Dermis blood vessel endothelial cell (primary cell): Measurements from ENCODE around the gene HLA-DRB1. TPM values are rescaled to one million over a fixed set of nuclear protein-coding genes. Genes with fewer than 3 reads are reported as not detected.
"Not testable (repeated sequence)": the region's sequence is repeated elsewhere in the genome, so short reads cannot be mapped to it uniquely, and the experiment has no call there.

ENCODE experiments used
- DNase-seq: peaks from one replicate; pipeline ENCODE4 v3.0.0; 2010
- total RNA-seq: library from RNA; depleted of rRNA; stranded (reverse); fragments of >200 nt; gene quantifications from 2 replicates; pipeline ENCODE4 v1.2.3, GENCODE V29; 2014

The HLA-DRB1 gene
- total RNA-seq: 0.17 TPM in 1 of 2 replicates, not detected in the other

DNA sequence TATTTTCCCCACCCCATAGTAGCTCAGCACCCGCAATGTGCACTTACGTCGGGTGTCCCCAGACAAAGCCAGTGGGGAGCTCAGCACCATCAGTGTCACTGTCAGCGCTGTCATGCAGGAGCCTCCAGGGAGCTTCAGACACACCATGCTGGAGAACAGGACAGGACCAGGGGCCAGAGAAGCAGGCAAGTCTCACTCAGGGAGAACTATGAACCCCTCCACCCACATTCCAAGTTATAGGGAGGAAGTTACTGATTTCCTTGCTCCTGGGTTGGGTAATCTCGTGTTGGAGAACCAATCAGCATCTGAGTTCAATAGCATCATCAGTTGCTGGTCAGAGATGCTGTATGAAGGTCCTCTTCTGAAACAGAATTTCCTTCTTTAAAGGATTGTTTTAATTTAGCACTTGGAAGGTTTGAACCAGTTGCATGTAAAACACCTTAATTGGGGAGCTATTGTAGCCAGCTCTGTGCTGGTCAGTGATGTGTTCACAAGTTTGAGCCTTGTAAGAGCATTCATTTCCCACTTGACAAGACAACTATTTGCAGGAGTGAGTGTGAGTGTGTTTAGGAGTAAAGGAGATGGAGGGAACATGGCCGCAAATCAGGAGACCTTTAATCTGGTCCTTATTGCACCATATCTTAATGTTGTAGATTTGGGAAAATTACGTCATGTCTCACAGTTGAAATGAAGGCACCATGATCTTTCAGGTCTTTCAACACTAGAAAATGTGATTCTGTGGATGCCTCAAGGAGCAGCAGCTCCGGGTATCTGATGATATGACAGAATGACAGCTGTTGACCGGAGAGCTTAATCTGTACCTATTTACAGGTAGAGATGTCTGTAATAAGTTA is at the start of gene HLA-DRB1:
TSS of gene HLA-DRB1 (minus strand) at position 253 of the 854 bp plus-strand sequence. CDS start at position 147, 106 bp downstream.
- no peak for DNase-seq

DNA sequence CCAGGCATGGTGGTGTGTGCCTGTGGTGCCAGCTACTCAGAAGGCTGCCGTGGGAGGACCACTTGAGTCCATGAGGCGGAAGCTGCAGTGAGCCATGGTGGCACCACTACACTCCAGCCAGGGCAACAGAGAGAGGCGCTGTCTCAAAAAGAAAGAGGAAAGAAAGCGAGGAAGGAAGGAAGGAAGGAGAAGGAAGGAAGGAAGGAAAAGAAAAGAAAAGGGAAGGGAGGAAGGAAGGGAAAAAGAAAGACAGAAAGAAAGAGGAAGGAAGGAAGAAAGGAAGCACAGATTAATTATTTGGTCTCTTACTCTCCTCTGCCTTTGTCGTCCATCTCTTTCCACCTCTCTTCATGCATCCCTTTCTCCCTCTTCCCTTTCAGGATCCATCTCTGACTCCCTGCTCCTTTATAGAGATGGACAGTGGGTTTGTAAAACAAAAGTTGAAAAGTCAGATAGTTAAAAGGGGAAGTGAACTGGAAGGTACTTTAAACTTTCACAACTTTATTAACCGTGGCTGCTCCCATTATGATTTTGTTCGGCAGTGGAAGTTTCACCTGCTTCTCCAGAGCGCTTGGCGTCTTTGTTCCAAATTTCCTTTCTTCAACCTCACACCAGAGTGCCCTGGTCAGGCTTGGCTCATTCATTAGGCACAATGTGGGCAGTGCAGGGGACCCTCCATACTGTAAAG is 49.0 kb upstream of the HLA-DRB1 start:
- no peak for DNase-seq

DNA sequence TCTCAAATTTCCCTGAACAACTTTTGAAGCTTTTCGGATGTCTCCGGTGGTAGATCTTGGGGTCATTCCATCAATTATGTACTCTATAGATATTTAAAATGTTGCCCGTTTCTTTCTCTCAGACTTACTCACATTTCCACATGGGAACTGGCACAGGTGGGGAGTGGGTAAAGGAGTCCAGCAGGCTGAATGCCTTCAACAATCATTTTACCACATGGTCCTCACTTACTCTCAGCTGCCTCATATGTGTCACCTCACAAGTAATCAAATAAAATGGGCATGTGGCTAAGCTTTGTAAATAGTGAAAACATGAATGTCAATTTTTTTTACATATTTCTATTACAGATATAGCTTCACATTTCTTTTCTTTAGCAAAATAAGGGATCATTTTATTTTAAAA is 48.2 kb upstream of the HLA-DRB1 start:
- DNase-seq: no peak

DNA sequence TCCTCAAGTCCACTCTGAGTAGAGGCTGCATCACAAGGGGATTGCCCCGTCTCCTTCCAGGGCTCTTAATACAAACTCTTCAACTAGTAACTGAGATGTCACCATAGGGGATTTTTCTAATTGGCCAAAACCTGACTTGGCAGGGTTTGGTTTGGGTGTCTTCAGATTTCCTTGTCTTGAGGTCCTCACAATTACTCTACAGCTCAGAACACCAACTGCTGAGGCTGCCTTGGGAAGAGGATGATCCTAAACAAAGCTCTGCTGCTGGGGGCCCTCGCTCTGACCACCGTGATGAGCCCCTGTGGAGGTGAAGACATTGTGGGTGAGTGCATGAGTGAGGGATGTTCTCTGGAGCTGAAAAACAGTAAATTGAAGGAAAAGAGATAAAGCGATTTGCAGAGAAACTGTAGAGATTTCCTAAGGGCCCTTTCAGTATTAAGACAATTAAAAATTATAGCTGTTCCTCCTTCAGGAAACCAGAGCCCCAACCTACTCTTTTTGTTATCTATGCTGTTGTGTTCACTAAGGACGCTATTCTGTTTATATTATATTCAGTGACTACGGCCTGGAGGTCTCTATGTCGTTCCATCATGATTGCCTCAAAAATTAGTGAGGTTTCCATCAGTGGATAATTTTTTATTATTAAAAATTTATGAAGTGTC is 47.7 kb upstream of the HLA-DRB1 start, which contains the start of gene HLA-DQA1:
TSS of gene HLA-DQA1 (plus strand) at position 188 of the 662 bp plus-strand sequence. CDS start at position 241, 53 bp downstream.
- DNase-seq: no peak

DNA sequence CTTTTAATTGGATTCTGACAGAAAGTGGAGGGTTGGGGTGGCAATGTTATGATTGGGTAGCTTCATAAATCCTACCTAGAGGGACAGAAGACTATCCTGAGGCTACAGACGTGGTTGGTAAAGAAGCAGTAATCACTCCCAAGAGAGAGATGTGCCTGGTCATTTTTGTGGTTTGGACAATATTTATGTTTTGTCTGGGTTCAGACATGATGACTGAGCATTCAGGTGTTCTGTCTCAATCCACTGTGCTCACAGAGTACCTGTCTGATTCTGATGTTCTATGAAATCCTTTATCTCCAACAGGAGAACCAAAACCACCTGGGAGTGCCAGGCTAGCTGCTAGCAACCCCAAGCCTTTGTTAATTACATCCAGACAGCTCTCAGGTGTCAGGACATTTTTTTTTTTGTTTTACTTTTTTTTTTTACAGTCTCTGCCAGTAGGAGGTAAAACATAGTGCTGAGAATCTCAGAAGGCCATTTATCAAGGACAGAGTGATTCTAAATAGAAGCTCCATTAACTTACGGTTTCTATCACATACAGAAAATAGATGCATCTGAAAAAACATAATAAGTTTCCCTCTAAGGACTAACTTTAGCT is 46.0 kb upstream of the HLA-DRB1 start:
- no peak for DNase-seq

DNA sequence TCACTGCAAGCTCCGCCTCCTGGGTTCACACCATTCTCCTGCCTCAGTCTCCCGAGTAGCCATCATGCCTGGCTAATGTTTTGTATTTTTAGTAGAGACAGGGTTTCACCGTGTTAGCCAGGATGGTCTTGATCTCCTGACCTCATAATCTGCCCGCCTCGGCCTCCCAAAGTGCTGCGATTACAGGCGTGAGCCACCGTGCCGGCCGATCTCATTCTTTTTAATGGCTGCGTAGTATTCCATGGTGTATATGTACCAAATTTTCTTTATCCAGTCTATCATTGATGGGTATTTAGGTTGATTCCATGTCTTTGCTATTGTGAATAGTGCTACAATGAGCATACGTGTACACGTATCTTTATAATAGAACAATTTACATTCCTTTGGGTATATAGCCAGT is 40.1 kb upstream of the HLA-DRB1 start:
- DNase-seq: not testable (repeated sequence)

DNA sequence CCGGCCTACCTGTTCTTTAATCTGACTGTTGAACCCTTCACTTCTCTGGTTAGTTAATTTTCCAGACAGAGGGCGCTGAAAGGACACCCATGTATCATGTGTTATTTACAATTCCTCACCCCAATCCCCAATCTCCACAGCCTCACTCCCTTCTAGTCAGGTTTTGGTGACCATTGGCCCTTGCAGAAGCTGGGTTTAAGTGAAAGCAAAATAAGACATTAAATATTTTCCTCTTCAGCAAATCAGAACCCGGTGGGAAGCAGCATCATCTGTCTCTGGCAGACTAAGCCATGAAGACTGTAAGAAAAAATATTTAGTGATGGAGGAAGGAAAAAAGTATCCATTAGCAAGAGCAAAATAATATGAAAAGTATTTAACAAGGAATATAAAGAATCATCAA is 38.2 kb upstream of the HLA-DRB1 start:
- peak; percentile 61 for DNase-seq

DNA sequence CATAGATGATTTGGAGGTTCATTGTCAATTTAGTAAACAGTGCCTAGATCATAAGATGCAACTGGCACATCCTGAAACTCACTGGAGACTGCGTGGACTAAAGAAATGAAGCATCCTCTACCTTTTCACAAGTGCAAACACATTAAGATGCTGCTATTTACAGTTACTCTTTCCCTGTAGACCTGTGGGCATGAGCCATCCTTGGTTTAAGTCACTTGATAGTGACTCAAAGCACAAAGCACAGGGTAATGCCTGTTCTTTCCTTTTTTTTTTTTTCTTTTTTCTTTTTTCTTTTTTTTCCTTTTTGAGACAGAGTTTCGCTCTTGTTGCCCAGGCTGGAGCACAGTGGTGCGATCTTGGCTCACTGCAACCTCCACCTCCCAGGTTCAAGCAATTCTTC is 37.6 kb upstream of the HLA-DRB1 start:
- no peak for DNase-seq

DNA sequence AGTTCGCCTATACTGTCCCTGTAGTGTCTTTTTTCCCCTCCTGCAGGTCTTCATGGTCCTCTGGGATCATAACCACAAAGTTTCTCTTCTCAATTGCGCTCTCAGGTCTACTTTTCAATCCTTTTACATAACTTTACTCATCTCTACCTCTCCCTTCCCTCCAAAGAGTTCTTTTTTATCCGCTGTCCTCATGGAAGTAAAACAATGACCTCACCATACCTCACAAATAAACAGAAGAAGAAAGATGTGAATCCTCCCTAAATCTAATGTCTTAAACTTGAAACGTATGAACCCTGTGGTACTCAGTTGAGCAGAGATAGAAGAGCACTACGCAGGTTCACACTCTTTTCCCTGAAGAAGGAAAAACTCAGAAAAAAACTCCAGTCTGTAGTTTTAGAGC is 35.5 kb upstream of the HLA-DRB1 start:
- no peak for DNase-seq

DNA sequence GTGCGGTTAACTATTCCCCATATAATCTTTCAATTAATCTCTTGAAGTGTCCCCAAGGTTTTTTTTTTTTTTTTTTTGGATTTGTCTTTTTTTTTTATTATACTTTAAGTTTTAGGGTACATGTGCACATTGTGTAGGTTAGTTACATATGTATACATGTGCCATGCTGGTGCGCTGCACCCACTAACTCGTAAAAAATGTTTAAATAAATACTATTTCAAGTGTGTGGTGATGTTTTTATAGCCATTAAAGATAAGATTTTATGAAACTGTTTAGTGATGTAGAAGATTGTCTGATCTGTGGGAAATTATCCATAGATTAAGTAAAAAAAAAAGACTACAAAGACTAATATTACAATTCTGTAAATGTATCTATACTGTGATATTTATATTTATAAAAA is 34.9 kb upstream of the HLA-DRB1 start:
- DNase-seq: no peak

DNA sequence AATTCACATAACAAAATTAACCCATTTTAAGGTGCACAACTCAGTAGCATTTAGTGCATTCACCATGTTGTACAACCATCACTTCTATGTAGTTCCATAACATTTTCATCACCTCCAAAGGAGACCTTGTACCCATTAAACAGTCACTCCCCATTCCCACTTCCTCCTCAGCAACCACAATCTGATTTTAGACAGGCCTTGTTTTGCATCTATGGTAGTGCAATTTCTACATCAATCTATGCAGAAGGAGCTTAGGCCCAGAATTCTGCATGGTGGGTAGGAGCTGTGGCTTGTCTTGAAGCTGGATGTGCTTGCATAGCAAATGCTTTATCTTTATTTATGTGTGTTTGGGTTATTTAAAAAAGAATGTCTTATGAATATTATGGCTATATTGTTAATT is 34.0 kb upstream of the HLA-DRB1 start:
- DNase-seq: no peak

DNA sequence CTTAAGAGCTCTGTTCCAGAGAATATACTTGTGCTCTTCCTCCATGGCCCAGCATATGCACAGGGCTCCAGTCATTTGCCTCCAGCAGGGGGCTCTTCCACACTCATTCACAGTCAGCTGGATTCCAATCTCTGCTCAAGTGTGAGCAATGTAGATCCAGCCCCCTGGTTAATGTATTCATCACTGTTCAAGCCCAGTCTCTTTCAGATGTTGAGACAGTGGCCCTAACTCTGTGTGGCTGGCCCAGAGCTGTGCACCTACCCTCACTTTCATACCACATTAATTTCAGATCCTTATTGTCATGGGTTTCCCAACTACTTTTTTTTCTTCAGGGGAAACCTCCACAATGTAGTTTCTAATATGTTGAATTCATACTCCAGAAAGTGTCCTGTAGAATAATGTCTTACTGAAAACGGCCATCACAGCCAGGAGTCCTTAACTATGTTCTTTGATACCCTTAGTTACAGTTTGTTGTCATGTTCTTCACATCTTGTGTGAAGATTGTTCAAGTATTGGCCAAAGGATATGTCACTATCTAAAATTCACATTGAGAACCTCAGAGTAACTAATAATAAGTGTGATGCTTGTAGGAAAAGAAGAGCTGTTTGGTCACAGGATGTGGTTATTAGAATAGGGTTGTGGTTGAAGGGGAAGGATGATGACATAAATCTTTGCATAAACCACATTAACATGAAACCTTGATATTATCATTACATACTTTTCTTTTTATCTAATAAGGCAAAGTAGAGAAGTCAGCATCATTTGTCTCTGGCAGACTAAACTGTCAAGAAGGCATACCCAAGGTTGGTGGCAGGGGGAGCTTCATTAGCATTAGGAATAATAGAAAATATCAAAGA is 33.1 kb upstream of the HLA-DRB1 start:
- DNase-seq: peak; percentile 55

DNA sequence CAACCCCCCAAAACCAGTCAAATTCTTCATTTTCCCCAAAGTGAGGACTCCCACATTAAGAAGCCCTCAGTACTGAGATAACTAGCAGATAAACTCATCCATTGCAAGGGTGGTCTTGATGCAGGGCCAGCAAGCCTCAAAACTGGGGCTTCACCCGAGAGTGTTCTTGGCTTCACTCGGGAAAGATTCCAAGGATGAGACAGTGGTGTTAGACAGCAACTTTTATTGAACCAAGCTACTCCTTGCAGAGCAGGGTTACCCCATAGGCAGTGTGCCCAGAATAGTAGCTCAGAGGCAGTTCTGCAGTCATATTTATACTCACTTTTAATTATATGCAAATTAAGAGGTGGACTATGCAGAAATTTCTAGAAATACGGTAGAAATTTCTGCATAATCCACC is 31.7 kb upstream of the HLA-DRB1 start:
- no peak for DNase-seq

DNA sequence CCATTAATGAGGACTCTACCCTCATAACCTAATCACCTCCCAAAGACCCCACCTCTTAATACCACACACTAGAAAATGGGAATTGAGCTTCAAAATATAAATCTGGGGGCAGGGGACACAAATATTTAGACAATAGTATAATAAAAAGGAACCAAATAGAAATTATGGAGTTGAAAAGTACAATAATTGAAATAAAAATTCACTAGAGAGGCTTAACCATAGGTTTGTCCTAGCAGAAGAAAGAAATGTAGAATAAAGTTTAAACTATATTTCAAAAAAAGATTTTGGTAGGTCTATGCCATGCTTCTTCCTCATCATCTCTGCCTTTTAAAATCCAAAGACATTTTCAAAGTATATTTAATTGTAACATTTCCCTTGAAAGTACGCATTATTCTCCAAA is 28.1 kb upstream of the HLA-DRB1 start:
- no peak for DNase-seq

DNA sequence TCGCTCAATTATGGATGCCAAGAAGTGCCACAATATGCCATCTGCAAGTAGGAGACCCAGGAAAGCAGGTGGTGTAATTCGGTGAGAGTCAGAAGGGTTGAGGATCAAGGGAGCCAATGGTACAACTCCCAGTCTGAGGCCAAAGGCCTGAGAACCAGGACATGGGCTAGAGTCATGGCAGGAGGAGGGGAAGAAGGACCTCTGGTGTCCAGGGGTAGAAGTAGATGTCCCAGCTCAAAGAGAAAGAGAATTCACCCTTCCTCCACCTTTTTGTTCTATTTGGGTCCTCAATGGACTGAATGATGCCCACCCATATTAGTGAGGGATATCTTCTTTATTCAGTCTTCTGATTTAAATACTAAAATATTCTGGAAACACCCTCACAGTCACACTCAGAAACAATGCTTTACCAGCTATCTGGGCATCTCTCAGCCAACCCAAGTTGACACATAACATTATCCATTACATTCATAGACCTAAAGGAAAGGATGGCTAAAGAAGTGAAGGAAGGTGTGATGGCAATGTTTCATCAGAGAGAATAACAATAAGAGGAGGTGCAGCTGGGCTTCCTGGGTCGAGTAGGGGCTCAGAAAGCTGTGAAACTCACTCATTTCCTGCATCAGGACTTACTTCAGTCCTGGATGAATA is 26.4 kb upstream of the HLA-DRB1 start:
- no peak for DNase-seq

DNA sequence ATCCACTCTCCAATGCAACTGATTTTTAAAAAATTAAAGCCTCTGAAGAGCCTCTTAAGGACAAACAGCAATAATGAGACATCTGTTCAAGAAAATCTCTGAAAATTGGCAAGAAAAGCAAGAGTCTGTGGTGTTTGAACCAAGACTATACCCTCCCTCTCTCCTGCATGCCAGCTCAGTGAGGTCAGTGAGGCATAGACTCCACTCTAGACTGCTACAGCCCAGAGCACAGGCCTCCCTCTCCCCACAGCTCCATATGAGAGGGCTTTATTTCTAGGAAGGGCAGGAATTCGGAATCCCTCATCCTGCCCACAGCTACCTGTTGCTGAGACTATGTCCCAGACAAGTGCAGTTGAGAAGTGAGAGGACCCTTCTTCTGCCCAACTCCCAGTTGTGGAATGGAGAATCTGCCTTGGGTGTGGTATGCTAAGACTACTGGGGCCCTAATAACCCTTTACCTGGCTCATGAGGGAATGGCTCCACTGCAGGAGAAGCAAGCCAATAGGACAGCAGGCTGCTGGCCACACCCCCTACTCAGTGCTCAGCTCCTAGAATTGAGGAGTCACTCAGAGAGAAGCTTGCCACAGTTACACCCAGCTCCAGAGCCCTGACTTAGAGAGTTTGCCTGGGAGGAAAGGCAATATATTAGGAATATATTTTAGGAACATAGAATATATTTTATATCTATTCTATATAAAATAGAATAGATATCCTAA is 24.9 kb upstream of the HLA-DRB1 start:
- no peak for DNase-seq

DNA sequence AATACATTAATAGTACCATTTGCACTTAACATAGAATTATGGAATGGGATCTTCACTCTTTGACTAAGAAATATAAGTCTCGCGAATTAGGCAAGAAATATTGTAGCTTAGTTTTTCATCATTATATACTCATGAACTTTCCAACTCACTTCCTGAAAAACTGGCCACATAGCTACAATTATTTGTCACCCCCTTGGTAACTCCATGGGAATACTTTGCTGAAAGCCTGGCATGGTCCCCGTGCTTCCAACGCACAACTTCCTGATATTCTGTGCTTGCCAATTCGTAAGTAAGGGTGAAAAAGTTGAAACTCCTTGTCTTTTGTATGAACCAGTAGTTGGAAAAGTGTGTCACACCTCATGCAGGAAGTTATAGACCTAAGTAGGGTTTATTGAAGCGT is 23.8 kb upstream of the HLA-DRB1 start:
- no peak for DNase-seq

DNA sequence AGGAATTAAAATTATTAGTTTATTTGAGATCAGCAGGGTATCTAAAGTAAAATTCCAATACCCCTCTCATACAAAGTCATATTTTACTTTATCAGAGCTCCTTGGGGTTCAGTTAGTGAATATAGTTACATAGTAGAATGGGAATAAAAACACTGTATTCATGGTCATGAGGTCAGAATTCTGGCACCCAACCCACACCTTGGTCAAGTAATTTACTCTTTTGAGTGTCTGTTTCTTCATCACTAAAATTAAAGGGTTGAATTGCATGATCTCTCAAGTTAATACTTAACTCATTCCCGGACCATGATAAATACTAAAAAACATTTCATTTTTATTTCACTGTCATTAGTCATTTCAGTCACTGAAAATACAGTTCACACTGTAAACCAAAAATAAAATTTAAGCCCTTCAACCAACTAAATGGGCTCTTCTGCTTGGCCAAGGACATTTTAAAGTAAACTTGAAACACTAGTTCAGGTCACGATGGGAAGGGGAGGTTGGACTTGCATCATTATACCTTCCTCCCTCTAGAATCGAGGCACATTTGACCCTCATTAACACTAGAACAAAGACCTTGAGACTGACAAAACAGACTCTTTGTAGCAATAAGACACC is 21.1 kb upstream of the HLA-DRB1 start:
- DNase-seq: no peak

DNA sequence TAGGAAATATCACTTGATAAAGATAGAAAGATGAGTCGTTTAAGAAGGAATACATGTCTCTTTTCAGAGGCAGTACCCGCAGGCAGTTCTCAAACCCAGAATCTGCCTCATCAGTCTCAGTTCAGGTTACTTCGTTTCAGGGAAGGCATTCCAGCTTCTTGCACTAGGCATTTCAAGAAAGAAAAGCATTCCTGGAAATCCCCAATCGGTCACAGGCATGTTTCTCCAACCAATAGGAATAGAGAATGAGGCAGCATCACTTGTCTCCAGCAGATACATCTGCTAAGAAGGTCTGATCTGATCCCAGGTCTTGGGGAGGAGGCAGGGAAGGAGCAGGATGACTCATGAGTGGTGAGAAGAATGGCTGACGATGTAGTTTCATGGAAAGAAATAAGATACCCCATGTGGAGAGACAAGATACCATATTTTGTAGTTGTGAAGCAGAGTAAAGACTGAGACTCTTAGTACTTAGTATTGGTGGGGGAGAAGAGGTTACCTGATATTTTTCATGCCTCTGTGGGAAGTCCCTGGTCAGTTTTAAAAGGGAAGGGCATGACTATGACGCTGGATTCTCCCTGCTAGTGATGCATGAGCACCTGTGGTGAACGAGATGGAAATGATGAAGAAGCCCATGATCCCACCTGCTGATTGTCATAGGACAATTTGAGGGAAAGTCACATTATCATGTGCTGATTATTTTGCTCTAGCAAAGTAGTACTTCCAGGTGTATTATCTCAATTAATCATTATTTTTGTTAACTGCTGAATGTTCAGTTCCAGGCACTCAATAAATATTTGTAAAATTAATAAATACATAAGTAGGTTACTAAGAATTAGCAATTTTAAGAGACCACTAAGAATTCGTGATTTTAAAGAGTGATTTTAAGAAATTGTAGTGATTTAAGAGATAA is 20.3 kb upstream of the HLA-DRB1 start:
- peak; percentile 93 for DNase-seq
